Mesenchymal stem cell (in vitro differentiated cells and primary cell): ENCODE measurements around the gene DENND10. TPM values are rescaled to one million over a fixed set of nuclear protein-coding genes. Genes with fewer than 3 reads are reported as not detected.
A peak's percentile ranks its signal among the peaks of the same experiment; 100 is the strongest.

Experiments
- DNase-seq: peaks from one replicate; pipeline ENCODE4 v3.0.0-alpha.2; 2013
- H2AFZ ChIP-seq: one replicate; pipeline ENCODE4 v1.6.1; 2013; ENCODE audit warnings: low read depth, mild to moderate bottlenecking, control low read depth, inconsistent platforms, low read length, moderate library complexity
- H2AK5ac ChIP-seq: 2 replicates; pipeline ENCODE4 v1.6.1; 2013; ENCODE audit warnings: low read length, moderate library complexity, mild to moderate bottlenecking, inconsistent platforms; ENCODE audit not compliant: severe bottlenecking
- H2BK120ac ChIP-seq: one replicate; pipeline ENCODE4 v1.6.1; 2013; ENCODE audit warnings: low read depth, mild to moderate bottlenecking, inconsistent platforms, low read length, moderate library complexity
- H2BK12ac ChIP-seq, 2 experiments: one replicate each; pipeline ENCODE4 v1.6.1; 2013; ENCODE audit warnings: inconsistent platforms in 2 of 2, low read length in 2 of 2, mild to moderate bottlenecking in 2 of 2, moderate library complexity in 2 of 2, control low read depth in 1 of 2
- H2BK15ac ChIP-seq: one replicate; pipeline ENCODE4 v1.6.1; 2013; ENCODE audit warnings: mild to moderate bottlenecking, low read depth, inconsistent platforms; ENCODE audit not compliant: poor library complexity, severe bottlenecking
- H2BK5ac ChIP-seq: 2 replicates; pipeline ENCODE4 v1.6.1; 2013; ENCODE audit warnings: low read depth, mild to moderate bottlenecking, low read length, control low read depth, inconsistent platforms; ENCODE audit not compliant: poor library complexity, severe bottlenecking
- H3K14ac ChIP-seq, 2 experiments: one replicate each; pipeline ENCODE4 v1.6.1; 2013; ENCODE audit warnings: inconsistent platforms in 2 of 2, low read length in 2 of 2, control low read depth in 1 of 2, mild to moderate bottlenecking in 1 of 2, moderate library complexity in 1 of 2
- H3K18ac ChIP-seq, 2 experiments: one replicate each; pipeline ENCODE4 v1.6.1; 2013; ENCODE audit warnings: inconsistent platforms in 2 of 2, low read length in 2 of 2, control low read depth in 1 of 2, low read depth in 1 of 2, mild to moderate bottlenecking in 1 of 2
- H3K23ac ChIP-seq, 2 experiments: one replicate each; pipeline ENCODE4 v1.6.1; 2013; ENCODE audit warnings: inconsistent platforms in 2 of 2, low read length in 2 of 2, mild to moderate bottlenecking in 2 of 2, moderate library complexity in 2 of 2, control low read depth in 1 of 2
- H3K27ac ChIP-seq: 2 replicates; pipeline ENCODE4 v1.5.1; 2013; ENCODE audit warnings: mild to moderate bottlenecking, moderate library complexity, low read length, control low read depth, inconsistent platforms; ENCODE audit not compliant: poor library complexity, severe bottlenecking
- H3K27me3 ChIP-seq, 2 experiments: 2 replicates each; pipeline versions ENCODE4 v1.6.1 to v1.7.0; 2013; ENCODE audit warnings: low read length in 2 of 2, mild to moderate bottlenecking in 2 of 2, moderate library complexity in 2 of 2, control low read depth in 1 of 2, inconsistent platforms in 1 of 2; ENCODE audit not compliant: control insufficient read depth in 1 of 2, insufficient read depth in 1 of 2
- H3K36me3 ChIP-seq, 2 experiments: 2 replicates each; pipeline versions ENCODE4 v1.6.1 to v1.7.0; 2013; ENCODE audit warnings: low read length in 2 of 2, control low read depth in 1 of 2, inconsistent platforms in 1 of 2, low read depth in 1 of 2, mild to moderate bottlenecking in 1 of 2; ENCODE audit not compliant: insufficient read depth in 2 of 2, control insufficient read depth in 1 of 2
- H3K4ac ChIP-seq, 2 experiments: one replicate each; pipeline ENCODE4 v1.6.1; 2013; ENCODE audit warnings: inconsistent platforms in 2 of 2, low read length in 2 of 2, mild to moderate bottlenecking in 2 of 2, moderate library complexity in 2 of 2, control low read depth in 1 of 2, low read depth in 1 of 2
- H3K4me1 ChIP-seq: 2 replicates; pipeline ENCODE4 v1.6.1; 2013; ENCODE audit warnings: low read depth, low read length, control low read depth; ENCODE audit not compliant: control insufficient read depth, insufficient read depth
- H3K4me2 ChIP-seq: 2 replicates; pipeline ENCODE4 v1.6.1; 2013; ENCODE audit warnings: low read length, mild to moderate bottlenecking, inconsistent platforms; ENCODE audit not compliant: poor library complexity, severe bottlenecking
- H3K4me3 ChIP-seq, 2 experiments: 2 replicates each; pipeline versions ENCODE4 v1.5.1 to v1.7.0; 2013; ENCODE audit warnings: low read length in 2 of 2, mild to moderate bottlenecking in 2 of 2, control low read depth in 1 of 2, low read depth in 1 of 2; ENCODE audit not compliant: insufficient read depth in 1 of 2
- H3K79me1 ChIP-seq: replicated peaks from 2 replicates; pipeline ENCODE4 v1.6.1; 2013; ENCODE audit warnings: mild to moderate bottlenecking, control low read depth, low read length, inconsistent platforms; ENCODE audit not compliant: poor library complexity, severe bottlenecking
- H3K9ac ChIP-seq: 2 replicates; pipeline ENCODE4 v1.7.0; 2013; ENCODE audit warnings: mild to moderate bottlenecking, low read length, moderate library complexity
- H3K9me3 ChIP-seq: 2 replicates; pipeline ENCODE4 v1.7.0; 2013; ENCODE audit warnings: mild to moderate bottlenecking, low read length; ENCODE audit not compliant: control insufficient read depth
- H4K8ac ChIP-seq: one replicate; pipeline ENCODE4 v1.6.1; 2013; ENCODE audit warnings: inconsistent platforms, mild to moderate bottlenecking, low read length, moderate library complexity
- H4K91ac ChIP-seq: one replicate; pipeline ENCODE4 v1.6.1; 2013; ENCODE audit warnings: mild to moderate bottlenecking, low read length, inconsistent platforms
- WGBS: methylation state at CpG from one replicate; pipeline ENCODE4 v1.1.7; 2013; ENCODE audit warnings: mixed read lengths; 5-methylcytosine and 5-hydroxymethylcytosine counted together
- polyA plus RNA-seq, 2 experiments: library from polyadenylated mRNA; stranded (reverse); fragments of 200-250 nt; gene quantifications; one replicate each; pipeline ENCODE4 v1.2.3, GENCODE V29; 2013

The DENND10 gene, protein sequence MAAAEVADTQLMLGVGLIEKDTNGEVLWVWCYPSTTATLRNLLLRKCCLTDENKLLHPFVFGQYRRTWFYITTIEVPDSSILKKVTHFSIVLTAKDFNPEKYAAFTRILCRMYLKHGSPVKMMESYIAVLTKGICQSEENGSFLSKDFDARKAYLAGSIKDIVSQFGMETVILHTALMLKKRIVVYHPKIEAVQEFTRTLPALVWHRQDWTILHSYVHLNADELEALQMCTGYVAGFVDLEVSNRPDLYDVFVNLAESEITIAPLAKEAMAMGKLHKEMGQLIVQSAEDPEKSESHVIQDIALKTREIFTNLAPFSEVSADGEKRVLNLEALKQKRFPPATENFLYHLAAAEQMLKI
- polyA plus RNA-seq (2013, experiment 1 of 2) = 113 TPM
- 113 TPM for polyA plus RNA-seq (2013, experiment 2 of 2)

DNA sequence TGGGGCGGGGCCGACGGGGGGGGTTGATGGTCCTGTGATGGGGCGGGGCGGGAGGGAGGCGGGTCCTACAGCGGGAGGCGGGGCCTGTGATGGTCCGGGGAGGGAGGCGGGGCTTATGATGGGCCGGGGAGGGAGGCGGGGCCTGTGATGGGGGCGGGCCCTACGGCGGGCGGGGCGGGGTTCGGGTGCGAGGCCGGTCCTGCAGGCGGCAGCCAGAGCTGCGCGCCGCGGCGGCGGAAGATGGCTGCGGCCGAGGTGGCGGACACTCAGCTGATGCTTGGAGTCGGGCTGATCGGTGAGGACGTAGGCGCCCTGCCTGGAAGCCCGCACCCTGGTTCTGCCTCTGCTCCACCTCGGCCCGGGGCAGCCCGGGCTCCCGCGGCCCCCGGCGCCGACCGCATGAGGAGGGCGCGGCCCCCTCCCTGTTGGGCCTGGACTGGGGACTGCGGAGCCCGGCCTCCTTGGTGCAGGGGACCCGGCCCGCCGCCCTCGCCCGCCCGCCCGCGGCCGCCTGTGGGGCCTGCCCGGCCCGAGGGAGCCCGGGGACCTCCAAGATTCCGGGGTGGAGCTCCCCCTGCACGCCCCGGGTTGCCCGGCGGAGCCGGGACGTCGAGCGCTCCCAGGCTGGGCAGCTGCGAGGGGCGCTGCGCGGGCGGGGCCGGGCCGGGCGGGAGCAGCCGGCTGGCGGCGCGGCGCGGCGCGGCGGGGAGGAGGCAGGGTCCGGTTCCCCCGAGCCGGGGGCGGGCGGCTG lies at the start of gene DENND10:
TSS of gene DENND10 (plus strand) at position 211 of the 751 bp plus-strand sequence. CDS start at position 241, 30 bp downstream.
- H3K18ac ChIP-seq = peak within 1 kb of the TSS; percentile 92 to 97
- peak within 1 kb of the TSS; percentile 39 to 88 for H2BK12ac ChIP-seq
- H4K8ac ChIP-seq = peak within 1 kb of the TSS; percentile 82
- peak within 1 kb of the TSS; percentile 75 for H4K91ac ChIP-seq
- H3K4me3 ChIP-seq = peak within 1 kb of the TSS; percentile 88 to 95
- peaks cover 12% of the 10 kb centered on the region for H3K79me1 ChIP-seq
- peaks cover 11% of the 10 kb centered on the region for H3K4me1 ChIP-seq
- H2AFZ ChIP-seq = peak within 1 kb of the TSS; percentile 94
- peaks cover 0 to 3% of the 10 kb centered on the region in 2 experiments for H3K27me3 ChIP-seq
- peak within 1 kb of the TSS; percentile 98 for H2BK15ac ChIP-seq
- peak; percentile 76 for DNase-seq
- no peaks in the 10 kb centered on the region for H3K9me3 ChIP-seq
- H3K4ac ChIP-seq = peak within 1 kb of the TSS; percentile 66 to 99
- WGBS = under 1% methylated on average over 43 of the region's 91 CpGs
- H3K4me2 ChIP-seq = peak within 1 kb of the TSS; percentile 94
- H2AK5ac ChIP-seq = peak within 1 kb of the TSS; percentile 66
- peak within 1 kb of the TSS; percentile 51 for H2BK5ac ChIP-seq
- peak within 1 kb of the TSS; percentile 90 for H3K9ac ChIP-seq
- H3K14ac ChIP-seq = peak within 1 kb of the TSS; percentile 11 to 93
- H3K36me3 ChIP-seq = peaks cover 10 to 19% of the 10 kb centered on the region in 2 experiments
- H2BK120ac ChIP-seq = peak within 1 kb of the TSS; percentile 85
- H3K27ac ChIP-seq = no peak within 1 kb of the TSS
- H3K23ac ChIP-seq = peak within 1 kb of the TSS in 1 of 2 experiments; percentile 81

DNA sequence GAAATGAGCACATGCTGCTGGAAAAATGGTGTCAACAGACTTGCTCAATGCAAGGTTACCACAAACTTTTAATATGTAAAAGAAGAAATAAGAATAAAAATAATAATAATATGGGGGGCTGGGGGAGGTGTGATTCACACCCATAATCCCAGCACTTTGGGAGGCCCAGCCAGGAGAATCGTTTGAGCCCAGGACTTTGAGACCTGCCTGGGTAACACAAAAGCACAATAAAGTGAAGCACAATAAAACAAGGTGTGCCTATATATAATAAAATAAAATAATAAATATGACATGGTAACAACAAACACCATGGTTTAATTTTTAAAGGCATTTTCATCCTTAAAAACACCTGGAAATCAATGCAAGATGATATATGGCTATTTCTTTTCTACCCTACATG lies 48.4 kb upstream of the DENND10 start:
- no peak overlapping the region for H2BK15ac ChIP-seq
- no peak overlapping the region for H2BK120ac ChIP-seq
- no peak overlapping the region for H3K4me2 ChIP-seq
- H3K9me3 ChIP-seq = no peaks in the 10 kb centered on the region
- no peak overlapping the region for H2AFZ ChIP-seq
- H3K4me3 ChIP-seq = no peak overlapping the region
- no peak overlapping the region for H4K91ac ChIP-seq
- no peak overlapping the region for H2AK5ac ChIP-seq
- H2BK12ac ChIP-seq = no peak overlapping the region
- H3K4me1 ChIP-seq = no peaks in the 10 kb centered on the region
- no peak overlapping the region for H2BK5ac ChIP-seq
- no peak overlapping the region for H3K14ac ChIP-seq
- no peaks in the 10 kb centered on the region for H3K27me3 ChIP-seq
- no peak overlapping the region for H4K8ac ChIP-seq
- peaks cover 13% of the 10 kb centered on the region for H3K79me1 ChIP-seq
- no peak overlapping the region for H3K18ac ChIP-seq
- H3K23ac ChIP-seq = no peak overlapping the region
- peaks cover 39 to 98% of the 10 kb centered on the region in 2 experiments for H3K36me3 ChIP-seq
- H3K4ac ChIP-seq = no peak overlapping the region
- H3K27ac ChIP-seq = no peak overlapping the region
- WGBS = no CpG with 5 or more reads among the region's 1 CpG
- no peak for DNase-seq
- H3K9ac ChIP-seq = no peak overlapping the region

DNA sequence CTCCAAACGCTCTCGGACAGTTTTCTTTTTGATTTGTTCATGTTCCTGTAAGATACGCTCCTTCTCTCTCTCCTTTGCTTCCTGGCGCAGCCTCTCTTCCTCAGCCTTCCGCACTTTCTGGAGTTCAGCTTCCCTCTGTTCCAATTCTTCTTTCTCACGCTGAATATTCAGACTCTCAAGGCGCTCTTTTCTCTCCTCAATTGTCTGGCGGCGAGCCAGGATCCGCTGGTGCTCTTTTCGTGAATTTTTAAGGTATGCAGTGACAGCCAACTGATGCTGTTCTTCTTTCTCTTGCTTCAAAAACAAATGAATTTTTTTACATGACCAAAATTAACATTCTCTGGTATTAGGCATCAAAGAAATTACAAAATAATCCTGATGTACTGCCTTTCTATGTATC lies 45.9 kb upstream of the DENND10 start:
- H3K4me2 ChIP-seq = no peak overlapping the region
- no peak overlapping the region for H2AFZ ChIP-seq
- peaks cover 37 to 98% of the 10 kb centered on the region in 2 experiments for H3K36me3 ChIP-seq
- H2BK5ac ChIP-seq = no peak overlapping the region
- H3K4me1 ChIP-seq = no peaks in the 10 kb centered on the region
- no peak overlapping the region for H2BK12ac ChIP-seq
- no peaks in the 10 kb centered on the region for H3K27me3 ChIP-seq
- H2BK120ac ChIP-seq = no peak overlapping the region
- no peak overlapping the region for H4K91ac ChIP-seq
- H3K79me1 ChIP-seq = peaks cover 11% of the 10 kb centered on the region
- no peak overlapping the region for H3K14ac ChIP-seq
- H3K23ac ChIP-seq = no peak overlapping the region
- H3K9ac ChIP-seq = no peak overlapping the region
- no peak overlapping the region for H2AK5ac ChIP-seq
- DNase-seq = no peak
- H3K18ac ChIP-seq = no peak overlapping the region
- 97% methylated on average over 11 of the region's 11 CpGs for WGBS
- H4K8ac ChIP-seq = no peak overlapping the region
- no peak overlapping the region for H3K4ac ChIP-seq
- H3K4me3 ChIP-seq = no peak overlapping the region
- H3K27ac ChIP-seq = no peak overlapping the region
- H3K9me3 ChIP-seq = no peaks in the 10 kb centered on the region
- no peak overlapping the region for H2BK15ac ChIP-seq

DNA sequence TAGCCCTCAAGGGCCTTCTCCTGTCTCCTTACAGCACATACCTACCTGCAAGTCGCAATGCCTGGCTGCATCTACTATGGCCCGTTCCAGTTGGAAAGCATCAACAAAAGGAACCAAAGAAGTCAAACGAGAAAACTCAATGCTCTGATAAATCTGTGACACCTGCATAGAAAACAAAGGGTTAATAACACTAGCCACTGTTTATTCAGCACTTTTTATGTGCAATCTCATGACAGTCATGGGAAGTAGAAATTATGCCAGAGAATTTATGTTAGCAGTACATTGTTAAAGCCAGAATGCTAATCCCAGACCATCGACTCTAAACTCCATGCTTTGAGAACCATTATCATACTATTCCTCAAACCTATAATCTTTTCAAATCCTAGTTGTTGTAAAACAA lies 44.4 kb upstream of the DENND10 start:
- H2AFZ ChIP-seq = no peak overlapping the region
- H3K18ac ChIP-seq = no peak overlapping the region
- no peak overlapping the region for H3K4me3 ChIP-seq
- no peak overlapping the region for H3K23ac ChIP-seq
- no peak overlapping the region for H3K9ac ChIP-seq
- peaks cover 13% of the 10 kb centered on the region for H3K79me1 ChIP-seq
- no peak overlapping the region for H3K4me2 ChIP-seq
- H3K4ac ChIP-seq = no peak overlapping the region
- no peak overlapping the region for H4K91ac ChIP-seq
- H2BK12ac ChIP-seq = no peak overlapping the region
- DNase-seq = no peak
- H2BK5ac ChIP-seq = no peak overlapping the region
- H2AK5ac ChIP-seq = no peak overlapping the region
- H2BK15ac ChIP-seq = no peak overlapping the region
- no peaks in the 10 kb centered on the region for H3K27me3 ChIP-seq
- no peaks in the 10 kb centered on the region for H3K9me3 ChIP-seq
- no peaks in the 10 kb centered on the region for H3K4me1 ChIP-seq
- no peak overlapping the region for H4K8ac ChIP-seq
- no peak overlapping the region for H3K14ac ChIP-seq
- H3K27ac ChIP-seq = no peak overlapping the region
- 97% methylated on average over 4 of the region's 4 CpGs for WGBS
- no peak overlapping the region for H2BK120ac ChIP-seq
- peaks cover 32 to 99% of the 10 kb centered on the region in 2 experiments for H3K36me3 ChIP-seq
